ENCODE measurements around the gene OR56A4.

DNA sequence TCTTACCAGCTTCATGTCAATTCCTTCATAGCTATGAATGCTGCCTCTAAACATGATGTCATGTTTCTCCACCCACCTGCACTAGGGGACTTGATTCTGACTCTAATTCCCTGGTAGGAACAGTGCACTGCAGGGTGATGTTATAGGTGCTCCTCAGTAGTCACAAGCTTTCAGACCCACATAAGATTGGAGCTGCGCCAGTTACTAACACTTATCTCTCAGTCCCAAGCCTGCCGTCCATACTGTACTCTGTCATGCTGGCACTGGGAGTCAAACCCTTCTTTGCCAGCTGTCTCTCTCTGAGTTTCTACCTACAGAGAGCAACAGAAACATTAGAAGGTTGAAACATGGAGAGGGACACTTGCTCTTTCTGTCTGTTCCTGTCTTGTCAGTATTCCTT lies 18.3 kb upstream of the OR56A4 start:
- no peak for TF ChIP-seq GATA2 (IDR thresholded peaks at IDR 0.05; ENCODE audit: low read depth, low read length)
- TF ChIP-seq GATA3 (IDR thresholded peaks at IDR 0.05; ENCODE audit: low read depth, low read length) = no peak

Data from SH-SY5Y (cell line).